IPS-NIHi7 (cell line): ENCODE results near the gene NT5C.
A peak's percentile ranks its signal among the peaks of the same experiment; 100 is the strongest.

Experiments
- DNase-seq: peaks from one replicate; pipeline ENCODE4 v3.0.0; 2012; ENCODE audit warnings: mixed read lengths; ENCODE audit errors: extremely low spot score

NT5C gene

GRCh38 chr17:75093548-75094158, 37.9 kb downstream of the NT5C start:
- no peak for DNase-seq

GRCh38 chr17:75091855-75092327, 39.7 kb downstream of the NT5C start:
- no peak for DNase-seq

- DNase-seq, result no peak
These were observed 40.4 kb downstream of the NT5C start for GRCh38 chr17:75090871-75091854.

- peak; percentile 56 for DNase-seq
These were observed 42.8 kb downstream of the NT5C start for GRCh38 chr17:75088465-75089417.

GRCh38 chr17:75087558-75088453, 43.7 kb downstream of the NT5C start, which contains the start of gene SLC16A5:
SLC16A5 (plus strand) TSS chr17:75087954; CDS start chr17:75093637, 5,683 bp downstream.
- peak; percentile 95 for DNase-seq

GRCh38 chr17:75087182-75087557, 44.4 kb downstream of the NT5C start:
- no peak for DNase-seq

- no peak for DNase-seq
These were observed 44.9 kb downstream of the NT5C start for GRCh38 chr17:75086496-75087181.

DNA sequence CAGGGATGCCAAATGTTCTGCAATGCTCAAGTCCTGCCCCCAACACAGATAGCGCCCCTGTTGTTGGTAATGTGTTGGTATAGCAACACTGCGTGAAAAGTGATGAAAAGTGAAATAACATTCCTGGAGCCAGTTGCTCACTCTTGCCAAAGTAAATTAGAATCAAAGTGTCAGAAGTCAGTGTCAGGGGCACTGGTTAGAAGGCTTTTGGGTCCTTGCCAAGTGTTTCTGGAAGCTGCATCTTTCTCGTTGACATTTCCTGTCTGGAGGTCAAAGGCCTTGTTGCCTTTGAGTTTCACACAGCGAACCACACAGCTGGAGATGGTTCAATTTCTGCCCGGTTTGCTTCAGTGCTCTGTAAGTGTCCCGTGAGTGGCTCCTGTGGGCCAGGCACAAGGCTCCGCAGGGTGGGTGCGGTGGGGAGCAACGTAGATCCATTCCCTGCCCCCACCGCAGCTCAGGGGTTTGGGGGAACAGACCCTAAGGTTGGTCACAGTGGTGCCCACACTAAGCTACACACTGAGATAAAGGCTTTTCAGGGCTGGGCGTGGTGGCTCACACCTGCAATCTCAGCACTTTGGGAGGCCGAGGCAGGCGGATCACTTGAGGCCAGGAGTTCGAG, 47.4 kb downstream of the NT5C start:
- DNase-seq, result no peak

GRCh38 chr17:75082683-75083082, 48.9 kb downstream of the NT5C start:
- no peak for DNase-seq

DNA sequence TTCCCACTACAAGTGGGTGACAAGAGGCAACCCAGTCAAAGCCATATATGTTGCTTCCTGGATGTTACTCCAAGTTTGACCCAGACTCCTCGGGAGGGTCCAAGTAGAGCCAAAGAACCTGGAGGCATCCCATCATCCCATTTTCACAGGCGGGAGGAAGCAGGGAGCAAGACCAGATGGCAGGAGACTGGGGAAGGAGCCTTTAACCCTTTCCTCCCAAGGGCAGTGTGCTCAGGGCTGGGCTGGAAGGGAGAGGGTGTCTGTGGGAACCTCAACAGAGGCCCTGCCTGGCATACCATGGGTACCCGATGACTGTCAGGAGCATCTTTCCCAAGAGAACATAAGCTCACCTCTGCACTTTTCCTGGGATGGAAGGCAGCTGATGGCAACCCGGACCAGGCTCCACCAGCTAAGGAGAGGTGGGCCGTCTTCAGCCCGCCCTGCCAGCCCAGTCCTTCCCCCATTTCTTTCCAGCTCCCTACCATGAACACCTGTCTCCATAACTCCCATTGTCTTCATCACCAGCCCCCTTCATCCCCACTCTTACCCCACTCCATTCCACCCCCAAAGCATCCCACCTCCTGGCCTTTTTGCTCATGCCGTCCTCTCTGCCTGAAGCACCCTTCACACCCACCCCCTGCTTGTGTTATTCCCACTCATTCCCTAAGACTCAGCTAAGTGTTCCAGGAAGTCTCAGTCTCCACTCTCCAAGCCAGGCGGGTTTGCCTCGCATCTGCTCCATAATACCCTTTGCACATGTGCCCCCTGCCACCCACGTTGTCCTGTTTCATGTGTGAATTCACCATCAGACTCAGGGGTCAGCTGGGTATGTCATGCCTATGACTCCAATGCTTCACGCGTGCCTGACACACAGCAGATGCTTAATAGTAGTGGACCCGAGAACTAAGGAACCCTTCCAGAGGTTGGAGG, 49.7 kb downstream of the NT5C start:
- no peak for DNase-seq
